Stimulated activated naive CD8-positive, alpha-beta T cell treated with anti-CD3 and anti-CD28 coated beads, Interleukin-15, amount 100 ng/mL, for 72 hours (primary cell): ENCODE results near the gene SUN2.

ENCODE experiments used
- ATAC-seq: fragments of 150-1000 bp; cut with Tn5 transposase; 2 replicates; pipeline ENCODE4 v1.10.0; 2021; ENCODE audit warnings: mild to moderate bottlenecking, moderate library complexity
- DNase-seq, 2 donors: peaks; one replicate each; pipeline ENCODE4 v3.0.0; 2021 to 2022
- H3K27ac Mint-ChIP-seq, 2 donors: one replicate each; pipeline ENCODE4 v1.8.0; 2022; ENCODE audit warnings: mild to moderate bottlenecking in 2 of 2, mixed read lengths in 2 of 2, moderate library complexity in 2 of 2
- H3K27me3 Mint-ChIP-seq: one replicate; pipeline ENCODE4 v1.8.0; 2022; ENCODE audit warnings: mixed read lengths
- H3K4me1 Mint-ChIP-seq: one replicate; pipeline ENCODE4 v1.8.0; 2022; ENCODE audit warnings: mild to moderate bottlenecking, mixed read lengths
- H3K4me3 Mint-ChIP-seq, 2 donors: one replicate each; pipeline ENCODE4 v1.8.0; 2022; ENCODE audit warnings: mild to moderate bottlenecking in 2 of 2, mixed read lengths in 2 of 2, moderate library complexity in 1 of 2
- H3K9me3 Mint-ChIP-seq, 2 donors: one replicate each; pipeline ENCODE4 v1.8.0; 2022; ENCODE audit warnings: mixed read lengths in 2 of 2

SUN2 gene

DNA sequence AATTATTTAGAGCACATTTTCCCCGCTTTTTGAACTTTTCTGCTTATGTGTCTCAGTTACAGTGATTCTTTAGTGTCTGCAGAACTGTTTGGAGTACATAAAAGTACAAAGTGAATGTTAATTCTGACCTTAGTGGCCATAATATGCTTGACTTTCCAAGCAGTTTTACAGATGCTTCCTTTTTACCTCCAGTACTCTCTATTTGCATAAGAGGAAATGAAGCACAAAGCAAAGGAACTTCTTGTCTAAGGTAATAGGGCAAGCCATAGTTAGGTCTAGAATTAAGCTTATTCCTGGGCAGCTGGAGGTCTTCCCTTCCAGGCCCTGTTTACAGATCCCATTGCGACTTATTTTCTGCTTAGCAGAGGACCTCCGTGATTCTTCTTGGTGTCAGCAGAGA is 46.5 kb downstream of the SUN2 start:
- Mint-ChIP-seq H3K4me3 (peak overlapping the region in 1 of 2 donors; percentile 14), H3K9me3 (no peaks in the 10 kb centered on the region), H3K27ac (no peak overlapping the region), H3K27me3 (no peaks in the 10 kb centered on the region), H3K4me1 (peaks cover 72% of the 10 kb centered on the region)
- DNase-seq, result no peak
- no peak for ATAC-seq

DNA sequence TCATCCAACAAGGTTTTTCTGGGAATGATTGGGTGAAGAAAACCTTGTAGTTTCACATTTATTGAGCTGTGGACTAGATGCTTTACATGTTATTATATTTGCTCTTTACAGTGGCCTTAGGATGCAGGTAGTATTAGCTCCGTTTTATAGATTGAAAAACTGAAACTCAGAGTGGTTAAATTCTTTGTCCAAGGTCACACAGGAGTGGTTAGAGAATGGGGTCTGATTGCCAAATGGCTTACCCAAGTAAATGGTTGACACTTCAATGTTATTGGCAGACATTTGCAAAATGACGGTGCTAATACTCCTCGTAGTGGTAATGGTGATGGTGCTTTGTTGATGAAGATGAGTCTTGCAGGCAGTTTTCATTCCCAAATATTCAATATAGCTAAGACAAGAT is 47.8 kb downstream of the SUN2 start:
- H3K27me3 Mint-ChIP-seq, result no peaks in the 10 kb centered on the region

DNA sequence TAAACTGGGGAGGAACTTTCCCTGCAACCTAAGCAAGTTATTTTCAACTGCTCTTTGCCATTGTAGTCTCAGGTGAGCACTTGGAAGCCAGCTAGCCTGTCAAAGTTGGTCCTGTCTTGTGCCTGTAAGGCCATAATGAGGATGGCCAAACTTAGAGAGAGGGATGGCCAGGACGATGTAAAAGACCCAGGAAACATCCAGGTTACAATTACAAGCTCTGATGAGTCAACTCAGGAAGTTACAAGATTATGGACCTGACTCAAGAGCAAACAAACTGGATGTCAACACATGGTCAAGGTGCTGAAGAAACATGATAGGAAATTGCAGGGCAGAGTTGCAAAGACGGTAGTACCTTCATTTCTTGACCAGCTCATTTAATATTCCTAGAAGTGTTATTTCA is 48.5 kb downstream of the SUN2 start:
- no peak for ATAC-seq
- no peak for DNase-seq
- peaks cover 54% of the 10 kb centered on the region for H3K4me1 Mint-ChIP-seq
- no peaks in the 10 kb centered on the region for H3K27me3 Mint-ChIP-seq
- H3K9me3 Mint-ChIP-seq, result no peaks in the 10 kb centered on the region
- H3K4me3 Mint-ChIP-seq, result peak overlapping the region; percentile 93 to 95
- peak overlapping the region in 1 of 2 donors; percentile 89 for H3K27ac Mint-ChIP-seq

More for the DNA sequence above, 47.8 kb downstream of the SUN2 start:
- Mint-ChIP-seq H3K4me3 (peak overlapping the region; percentile 93 to 95), H3K9me3 (no peaks in the 10 kb centered on the region), H3K27ac (no peak overlapping the region), H3K4me1 (peaks cover 60% of the 10 kb centered on the region)
- ATAC-seq (no peak), DNase-seq (no peak)

DNA sequence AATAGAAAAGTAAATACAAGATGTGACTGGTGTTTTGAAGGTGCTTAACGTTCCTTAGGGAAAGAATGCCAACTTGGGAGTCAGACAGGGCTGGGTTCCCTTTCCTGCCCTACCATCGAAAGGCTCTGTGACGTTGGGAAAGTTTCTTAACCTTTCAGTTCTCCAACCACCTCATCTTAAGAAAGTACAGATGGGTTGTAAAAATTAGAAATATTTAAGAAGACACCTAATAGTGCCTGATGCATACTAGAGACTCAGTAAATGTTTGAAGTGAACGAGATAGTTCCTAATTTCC is 49.0 kb downstream of the SUN2 start:
- ATAC-seq (no peak), DNase-seq (no peak)
- Mint-ChIP-seq H3K9me3 (no peaks in the 10 kb centered on the region), H3K4me3 (peak overlapping the region; percentile 93 to 95), H3K27ac (peak overlapping the region; percentile 89 to 95), H3K27me3 (no peaks in the 10 kb centered on the region), H3K4me1 (peaks cover 51% of the 10 kb centered on the region)

DNA sequence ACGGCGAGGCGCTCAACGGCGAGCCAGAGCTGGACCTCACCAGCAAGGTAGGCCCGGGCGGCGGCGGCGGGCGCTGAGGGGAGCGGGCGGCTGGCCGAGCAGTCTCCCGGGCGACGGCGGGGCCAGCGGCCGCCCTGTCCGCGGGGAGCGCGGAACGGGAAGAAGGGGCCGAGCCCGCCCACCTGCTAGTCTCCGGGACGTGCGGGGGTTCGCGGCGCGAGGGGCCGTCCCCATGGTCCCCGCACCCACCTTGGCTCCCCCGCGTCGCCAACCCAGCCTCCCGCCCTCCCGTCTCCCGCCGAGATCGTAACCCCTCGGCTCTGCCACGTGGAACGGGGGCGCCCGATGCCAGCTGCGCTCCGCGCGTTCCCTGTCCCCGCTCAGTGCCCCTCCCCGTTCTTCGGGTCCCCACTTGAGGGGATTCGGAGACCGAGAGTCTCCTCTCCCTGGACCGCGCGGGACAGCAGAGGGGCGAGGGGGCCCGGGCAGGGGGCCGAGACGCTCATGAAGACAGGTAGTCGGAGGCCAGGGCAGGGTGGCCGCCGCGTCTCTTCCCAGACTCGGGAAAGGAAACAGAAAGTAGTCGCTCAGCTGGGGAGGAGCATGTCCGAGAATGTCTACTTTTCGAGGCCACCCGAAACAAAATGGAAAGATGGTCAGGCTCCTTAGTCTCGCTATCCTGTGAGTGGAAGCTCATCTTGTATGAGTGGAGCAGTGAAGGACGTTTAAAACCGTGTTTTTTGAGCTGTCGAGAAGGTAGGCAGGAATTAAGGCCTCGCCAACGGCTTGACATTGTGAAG is 49.5 kb downstream of the SUN2 start:
- Mint-ChIP-seq H3K4me3 (peak overlapping the region; percentile 93 to 95), H3K27ac (peak overlapping the region; percentile 89 to 95), H3K4me1 (peaks cover 54% of the 10 kb centered on the region), H3K27me3 (no peaks in the 10 kb centered on the region), H3K9me3 (no peaks in the 10 kb centered on the region)
- DNase-seq, result peak in 1 of 2 donors; percentile 50
- no peak for ATAC-seq

DNA sequence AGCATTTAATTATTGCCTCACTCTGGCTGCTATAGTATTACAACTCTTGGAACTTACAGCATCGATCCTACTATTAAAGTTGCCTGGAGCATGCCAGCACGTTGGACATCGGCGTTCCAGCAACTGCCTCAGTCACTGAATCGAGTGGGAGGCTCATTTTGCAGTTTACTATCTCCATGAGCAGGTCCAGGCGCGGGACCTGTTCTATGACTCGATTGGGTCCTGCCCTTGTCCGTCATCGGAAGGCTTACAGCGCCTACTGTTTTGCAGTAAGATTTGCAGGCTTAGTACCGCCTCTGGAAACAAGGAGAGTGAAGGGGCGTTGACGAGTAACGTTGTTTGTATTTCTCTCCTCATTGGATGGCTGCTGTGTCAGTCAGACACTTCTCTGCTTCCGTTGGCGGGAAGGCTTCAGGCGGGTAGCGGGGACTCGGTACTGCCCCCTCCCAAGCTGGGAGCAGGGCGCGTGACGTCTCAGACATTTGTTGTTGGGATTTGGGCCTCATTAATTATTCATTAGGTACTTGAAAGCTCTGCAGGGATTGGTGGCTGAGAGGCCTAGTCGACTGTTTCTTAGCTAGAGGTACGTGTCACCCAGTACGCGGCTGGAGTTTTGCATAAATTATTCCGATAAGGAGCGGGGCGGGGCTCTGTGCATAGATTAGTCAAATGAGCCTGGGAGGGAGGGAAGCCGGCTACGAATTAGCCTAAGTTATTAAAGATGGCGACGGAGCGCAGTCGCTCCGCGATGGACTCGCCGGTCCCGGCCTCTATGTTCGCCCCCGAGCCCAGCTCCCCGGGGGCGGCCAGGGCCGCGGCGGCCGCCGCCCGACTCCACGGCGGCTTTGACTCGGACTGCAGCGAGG is 50.3 kb downstream of the SUN2 start, which contains the start of gene GTPBP1:
Gene GTPBP1 (plus strand): TSS at position 710 of the 866 bp plus-strand sequence. CDS start 12 bp downstream, at position 722.
- peak within 1 kb of the TSS; percentile 93 to 95 for H3K4me3 Mint-ChIP-seq
- ATAC-seq (peak; percentile 86), DNase-seq (peak; percentile 98 to 99)
- H3K27me3 Mint-ChIP-seq, result no peaks in the 10 kb centered on the region
- H3K4me1 Mint-ChIP-seq, result peaks cover 49% of the 10 kb centered on the region
- peak within 1 kb of the TSS; percentile 93 to 95 for H3K27ac Mint-ChIP-seq
- no peaks in the 10 kb centered on the region for H3K9me3 Mint-ChIP-seq

DNA sequence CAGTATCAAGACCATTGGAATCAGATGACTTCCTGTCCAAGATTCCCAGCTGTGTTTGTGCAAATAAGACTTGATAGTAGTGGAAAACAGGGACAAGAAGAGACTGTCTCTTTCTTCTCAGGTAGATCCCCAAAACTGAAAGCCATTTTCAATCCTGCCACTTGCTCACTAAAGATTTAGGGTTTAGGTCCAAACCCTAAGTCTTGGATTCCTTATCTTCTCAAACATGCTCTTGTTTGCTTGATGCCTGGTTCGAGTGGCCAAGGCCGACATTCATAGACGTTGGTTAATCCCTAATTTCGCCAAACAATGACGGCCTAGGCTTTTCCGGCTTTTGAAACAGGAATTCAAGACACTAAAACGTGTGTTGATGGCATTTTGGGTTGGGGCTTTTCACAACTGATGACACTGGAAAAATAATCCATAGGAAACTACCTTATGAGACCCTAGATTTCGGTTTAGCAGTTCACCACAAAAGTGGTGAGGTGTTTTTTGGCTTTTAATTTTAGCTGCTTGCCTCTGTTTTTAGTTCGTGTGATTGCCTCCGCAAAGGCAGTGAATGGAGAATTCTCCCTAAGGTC is 51.1 kb downstream of the SUN2 start:
- H3K27me3 Mint-ChIP-seq, result no peaks in the 10 kb centered on the region
- H3K27ac Mint-ChIP-seq, result peak overlapping the region; percentile 93 to 95
- DNase-seq, result no peak
- peak overlapping the region; percentile 86 to 87 for H3K4me3 Mint-ChIP-seq
- peaks cover 48% of the 10 kb centered on the region for H3K4me1 Mint-ChIP-seq
- H3K9me3 Mint-ChIP-seq, result no peaks in the 10 kb centered on the region
- no peak for ATAC-seq

DNA sequence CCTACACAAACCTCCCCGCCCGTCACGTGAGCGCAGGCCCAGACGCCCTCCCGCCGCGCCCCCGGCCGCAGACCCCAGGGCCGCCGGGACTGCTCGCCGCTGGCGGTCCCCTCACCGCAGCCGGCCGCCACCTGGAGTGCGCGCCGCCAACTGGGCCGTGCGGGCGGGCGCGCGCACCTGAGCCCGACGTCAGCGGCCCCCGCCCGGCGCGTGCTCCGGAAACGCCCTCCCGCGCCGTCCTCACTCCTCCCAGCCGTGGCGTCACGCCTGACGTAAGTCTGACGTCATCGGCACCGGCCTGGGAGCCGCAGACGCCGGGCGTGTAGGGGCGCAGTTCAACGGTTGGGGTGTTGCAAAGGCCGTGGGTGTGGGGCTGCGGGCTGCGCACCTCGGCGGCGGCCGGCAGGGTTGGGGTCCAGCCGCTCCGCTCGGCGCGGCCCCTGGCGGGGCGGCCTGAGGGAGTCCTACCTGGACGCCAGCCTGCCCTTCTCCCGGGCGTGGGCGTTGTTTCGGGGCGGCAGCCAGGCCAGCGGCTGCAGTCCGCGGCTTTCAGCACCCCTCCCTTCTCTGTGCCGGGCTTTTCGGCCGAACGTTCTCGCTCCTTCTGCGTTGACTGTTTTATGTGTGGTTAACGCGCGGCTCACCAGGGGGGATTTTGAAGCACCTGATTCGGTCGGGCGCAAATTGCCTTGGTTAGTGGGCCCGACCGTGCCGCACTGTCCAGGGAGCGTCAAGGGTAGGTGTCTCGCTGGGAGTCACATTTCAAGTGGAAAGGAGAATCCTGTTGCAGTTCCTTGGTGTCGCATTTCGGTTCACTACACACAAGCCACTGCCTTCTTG is 54.8 kb downstream of the SUN2 start, which contains the start of gene JOSD1:
Gene JOSD1 (minus strand): TSS at position 155 of the 840 bp plus-strand sequence. CDS start 956 bp downstream, outside the sequence.
- DNase-seq, result peak; percentile 99
- Mint-ChIP-seq H3K27me3 (no peaks in the 10 kb centered on the region), H3K9me3 (no peaks in the 10 kb centered on the region), H3K27ac (peak within 1 kb of the TSS; percentile 97), H3K4me1 (peaks cover 47% of the 10 kb centered on the region), H3K4me3 (peak within 1 kb of the TSS; percentile 91 to 98)
- peak; percentile 65 for ATAC-seq

DNA sequence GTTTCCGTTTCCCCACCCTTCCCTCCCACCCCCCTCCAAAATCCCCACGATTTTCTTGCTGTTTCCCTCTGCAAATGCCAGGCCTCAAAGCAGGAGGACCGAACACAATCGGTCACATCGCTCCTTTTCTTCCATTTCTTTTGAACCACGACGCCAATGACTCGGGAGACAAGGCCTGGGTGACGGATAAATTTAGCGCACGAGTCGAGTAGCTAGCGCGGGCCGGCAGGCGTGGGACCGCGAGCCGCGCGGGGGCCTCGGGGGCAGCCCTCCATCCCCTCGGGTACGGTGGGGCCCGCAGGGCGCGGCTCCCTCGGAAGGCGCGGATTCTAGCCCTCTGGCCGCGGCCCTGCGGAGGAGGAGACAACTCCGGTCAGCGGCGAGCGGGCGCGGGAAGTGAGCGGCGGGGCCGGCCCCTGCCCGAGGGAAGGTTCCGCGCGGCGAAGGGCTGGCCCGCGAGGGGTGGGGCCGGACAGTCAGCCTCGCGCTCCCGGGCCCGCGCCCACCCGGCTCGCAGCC is 55.5 kb downstream of the SUN2 start:
- DNase-seq (no peak), ATAC-seq (peak; percentile 22)
- peak overlapping the region; percentile 91 to 98 for H3K4me3 Mint-ChIP-seq
- H3K9me3 Mint-ChIP-seq, result no peaks in the 10 kb centered on the region
- peaks cover 48% of the 10 kb centered on the region for H3K4me1 Mint-ChIP-seq
- no peaks in the 10 kb centered on the region for H3K27me3 Mint-ChIP-seq
- H3K27ac Mint-ChIP-seq, result peak overlapping the region; percentile 95 to 97

DNA sequence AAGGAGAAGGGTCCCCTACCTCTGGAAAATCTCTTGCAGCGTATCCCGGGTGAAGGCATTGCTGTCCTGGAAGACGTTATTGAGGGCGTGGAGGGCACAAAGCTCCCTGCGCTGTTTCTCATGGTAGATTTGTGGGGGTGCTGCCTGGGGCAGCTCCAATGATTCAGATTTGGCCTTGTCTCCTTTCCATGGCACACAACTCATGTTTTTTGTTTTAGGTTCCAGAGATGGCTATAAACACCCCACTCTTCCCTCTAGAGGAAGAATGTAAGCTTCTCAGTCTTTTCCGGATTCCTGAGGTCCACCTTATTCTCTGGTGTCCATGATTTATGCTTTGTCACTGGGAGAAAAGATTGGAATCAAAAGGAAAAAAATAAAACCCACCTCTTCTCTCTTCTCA is 56.0 kb downstream of the SUN2 start:
- H3K4me3 Mint-ChIP-seq, result peak overlapping the region; percentile 91 to 98
- no peaks in the 10 kb centered on the region for H3K27me3 Mint-ChIP-seq
- peak overlapping the region; percentile 40 to 95 for H3K27ac Mint-ChIP-seq
- no peak for DNase-seq
- no peaks in the 10 kb centered on the region for H3K9me3 Mint-ChIP-seq
- peaks cover 49% of the 10 kb centered on the region for H3K4me1 Mint-ChIP-seq
- ATAC-seq, result no peak

DNA sequence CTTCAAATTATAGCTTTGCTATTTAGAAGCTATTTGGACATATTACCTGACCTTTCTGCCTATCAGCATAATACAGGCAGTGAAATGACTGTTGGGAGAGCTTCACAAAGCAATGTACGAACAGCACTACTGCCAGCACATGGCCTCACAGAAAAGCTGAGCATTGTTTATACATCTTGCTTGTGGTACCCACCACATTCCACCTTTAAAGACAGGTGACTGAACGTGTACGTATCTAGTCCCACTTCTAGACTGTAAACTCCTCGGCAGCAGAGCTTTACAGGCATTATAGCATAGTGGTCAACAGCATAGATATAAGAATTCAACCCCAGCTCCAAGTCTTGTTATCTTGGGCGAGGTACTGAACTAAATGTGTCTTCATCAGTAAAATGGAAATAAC is 56.7 kb downstream of the SUN2 start:
- H3K4me1 Mint-ChIP-seq, result peaks cover 52% of the 10 kb centered on the region
- no peak for ATAC-seq

DNA sequence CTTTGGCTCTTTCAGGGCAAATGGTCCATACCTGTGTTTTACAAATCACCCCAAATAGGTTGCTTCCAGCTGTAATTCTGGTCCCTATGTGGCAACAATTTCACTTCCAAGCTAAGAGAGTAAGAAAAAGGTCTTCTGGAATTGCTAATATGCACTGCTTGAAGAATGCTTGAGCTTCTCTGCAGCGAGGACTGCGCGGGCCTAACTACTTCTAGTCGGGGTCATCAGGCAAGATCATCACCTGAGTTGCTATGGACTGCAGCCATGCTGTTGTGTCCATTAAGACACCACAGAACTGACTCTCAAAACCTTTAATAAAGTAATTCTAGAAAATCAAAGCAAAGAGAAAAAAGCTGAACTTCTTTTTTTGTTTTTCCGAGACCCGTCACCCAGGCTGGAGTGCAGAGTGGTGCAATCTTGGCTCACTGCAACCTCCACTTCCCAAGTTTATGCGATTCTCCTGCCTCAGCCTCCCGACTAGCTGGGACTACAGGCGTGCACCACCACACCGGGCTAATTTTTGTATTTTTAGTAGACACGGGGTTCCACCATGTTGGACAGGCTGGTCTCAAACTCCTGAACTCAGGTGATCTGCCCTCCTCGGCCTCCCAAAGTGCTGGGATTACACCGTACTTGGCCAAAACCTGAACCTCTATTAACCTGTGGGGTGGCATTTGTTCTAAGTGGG is 57.2 kb downstream of the SUN2 start:
- Mint-ChIP-seq H3K4me1 (peaks cover 56% of the 10 kb centered on the region), H3K4me3 (peak overlapping the region; percentile 91 to 98), H3K9me3 (no peaks in the 10 kb centered on the region), H3K27me3 (no peaks in the 10 kb centered on the region), H3K27ac (peak overlapping the region in 1 of 2 donors; percentile 74)
- DNase-seq (no peak), ATAC-seq (no peak)

More for the DNA sequence above, 56.7 kb downstream of the SUN2 start:
- Mint-ChIP-seq H3K27me3 (no peaks in the 10 kb centered on the region), H3K27ac (peak overlapping the region in 1 of 2 donors; percentile 69), H3K9me3 (no peaks in the 10 kb centered on the region), H3K4me3 (peak overlapping the region; percentile 91 to 98)
- DNase-seq, result no peak

DNA sequence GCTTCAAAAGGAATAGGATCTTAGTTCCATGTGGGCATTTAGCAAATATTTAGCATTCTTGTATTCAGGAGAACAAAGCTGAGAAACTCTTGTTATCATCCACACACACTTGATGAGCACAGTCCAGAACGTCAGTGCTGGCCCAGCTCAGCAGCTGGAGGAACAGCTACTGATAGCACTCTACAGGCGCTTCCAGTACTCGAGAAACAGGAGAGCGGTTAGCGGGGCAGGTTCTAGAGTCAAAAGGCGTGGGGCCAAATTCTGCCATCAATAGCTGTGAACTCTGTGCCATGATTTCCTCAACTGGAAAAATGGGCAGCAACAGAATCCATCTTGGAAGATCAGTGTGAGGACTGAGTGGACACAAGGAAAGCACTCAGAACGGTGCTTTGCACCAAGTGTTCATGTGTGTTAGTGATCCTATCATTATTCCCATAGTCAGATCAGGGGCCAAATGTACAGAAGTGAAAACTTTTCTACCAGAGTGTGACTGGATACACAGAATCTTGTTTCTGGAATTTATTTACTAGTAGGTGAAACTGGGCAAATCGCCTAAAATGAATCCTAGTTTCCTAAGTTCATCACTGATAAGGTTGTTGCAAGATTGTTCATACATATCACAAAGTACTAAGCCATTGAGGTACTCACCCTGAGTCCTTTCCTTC is 58.2 kb downstream of the SUN2 start:
- DNase-seq (no peak), ATAC-seq (no peak)
- H3K4me3 Mint-ChIP-seq, result peak overlapping the region; percentile 91 to 98
- H3K9me3 Mint-ChIP-seq, result no peaks in the 10 kb centered on the region
- no peaks in the 10 kb centered on the region for H3K27me3 Mint-ChIP-seq
- H3K27ac Mint-ChIP-seq, result peak overlapping the region; percentile 66 to 93
- peaks cover 63% of the 10 kb centered on the region for H3K4me1 Mint-ChIP-seq
